GM23248 (cell line): ENCODE data around the gene NPY4R2.
"Not testable (repeated sequence)": the region's sequence is repeated elsewhere in the genome, so short reads cannot be mapped to it uniquely, and the experiment has no call there.

Source experiments
- EZH2 ChIP-seq: fragments of 200-600 bp; sonication (generic); IDR thresholded peaks from 2 replicates; pipeline ENCODE4 v1.6.1; 2018; ENCODE audit warnings: antibody characterized with exemption, mild to moderate bottlenecking; ENCODE audit not compliant: insufficient read depth, poor library complexity, severe bottlenecking
- EZH2phosphoT487 ChIP-seq: fragments of 200-600 bp; sonication (generic); IDR thresholded peaks from 2 replicates; pipeline ENCODE4 v1.6.1; 2018; ENCODE audit warnings: antibody characterized with exemption, moderate library complexity, mild to moderate bottlenecking, low read depth; ENCODE audit not compliant: insufficient read depth

GRCh38 chr10:47940821-47941220 is 22.4 kb downstream of the NPY4R2 start:
- TF ChIP-seq EZH2phosphoT487, EZH2: not testable (repeated sequence)
